ENCODE results near the gene TRAPPC8.

GRCh38 chr18:31957728-31958127, 14.8 kb upstream of the TRAPPC8 start:
- no peak for TF ChIP-seq CTCF (conservative IDR thresholded peaks at IDR 0.05; ENCODE audit: low read length)
- TF ChIP-seq EZH2phosphoT487 (IDR thresholded peaks at IDR 0.05; ENCODE audit: borderline replicate concordance, low read depth, low read length): no peak
